ENCODE data around the gene GRID1. TPM values are rescaled to one million over a fixed set of nuclear protein-coding genes. Genes with fewer than 3 reads are reported as not detected.
A peak's percentile ranks its signal among the peaks of the same experiment; 100 is the strongest.

GRID1 gene
- total and polyA plus RNA-seq, 7 experiments from 2014 or later: not detected

GRCh38 chr10:86287110-86287793 is 79.3 kb downstream of the GRID1 start:
- intact Hi-C loops (cut with micrococcal nuclease): no loop called here
- Histone ChIP-seq H3K4me1 (ENCODE audit: control insufficient read depth in 2 of 2, insufficient read depth in 2 of 2, low read length in 2 of 2) (no peaks in the 10 kb centered on the region), H3K27me3 (ENCODE audit: control insufficient read depth in 2 of 2, insufficient read depth in 2 of 2, low read length in 2 of 2) (no peaks in the 10 kb centered on the region), H3K9me3 (ENCODE audit: control insufficient read depth in 2 of 3, low read length in 3 of 3) (no peaks in the 10 kb centered on the region), H3K4me3 (ENCODE audit: low read length) (no peak overlapping the region), H3K27ac (ENCODE audit: low read depth, low read length) (no peak overlapping the region), H3K36me3 (ENCODE audit: control insufficient read depth in 2 of 3, insufficient read depth in 3 of 3, low read length in 3 of 3) (no peaks in the 10 kb centered on the region)
- CTCF ChIA-PET: no interaction called here
- Mint-ChIP-seq H3K27me3 (peaks cover 0 to 34% (median 10%) of the 10 kb centered on the region in 5 donors), H3K4me1 (peaks cover 0 to 1% (median 0%) of the 10 kb centered on the region in 7 donors), H3K27ac (no peak overlapping the region), H3K36me3 (no peaks in the 10 kb centered on the region), H3K9me3 (peaks cover 0 to 4% (median 0%) of the 10 kb centered on the region in 11 donors), H3K4me3 (peak overlapping the region in 1 of 10 donors; percentile 42)
- no peak for DNase-seq
- POLR2A ChIA-PET: no interaction called here
- ATAC-seq: no peak

- Mint-ChIP-seq H3K9me3 (peaks cover 0 to 4% (median 0%) of the 10 kb centered on the region in 11 donors), H3K27me3 (peaks cover 0 to 34% (median 10%) of the 10 kb centered on the region in 5 donors), H3K36me3 (no peaks in the 10 kb centered on the region), H3K4me3 (peak overlapping the region in 1 of 10 donors; percentile 42), H3K4me1 (peaks cover 0 to 1% (median 0%) of the 10 kb centered on the region in 7 donors), H3K27ac (no peak overlapping the region)
- H3K4me1 ChIP-seq (ENCODE audit: control insufficient read depth in 2 of 2, insufficient read depth in 2 of 2, low read length in 2 of 2): no peaks in the 10 kb centered on the region
- ChIA-PET CTCF (no interaction called here), POLR2A (no interaction called here)
- no peaks in the 10 kb centered on the region for H3K36me3 ChIP-seq (ENCODE audit: control insufficient read depth in 2 of 3, insufficient read depth in 3 of 3, low read length in 3 of 3)
- ATAC-seq: no peak
- H3K4me3 ChIP-seq (ENCODE audit: low read length): no peak overlapping the region
- no peaks in the 10 kb centered on the region for H3K27me3 ChIP-seq (ENCODE audit: control insufficient read depth in 2 of 2, insufficient read depth in 2 of 2, low read length in 2 of 2)
- no peak overlapping the region for H3K27ac ChIP-seq (ENCODE audit: low read depth, low read length)
- peak in 1 of 9 donors; percentile 13 for DNase-seq
- intact Hi-C loops (cut with micrococcal nuclease): no loop called here
- no peaks in the 10 kb centered on the region for H3K9me3 ChIP-seq (ENCODE audit: control insufficient read depth in 2 of 3, low read length in 3 of 3)
Observed at GRCh38 chr10:86286236-86287109, 80.1 kb downstream of the GRID1 start.

GRCh38 chr10:86285136-86285790 is 81.3 kb downstream of the GRID1 start:
- H3K4me1 Mint-ChIP-seq: peaks cover 0 to 1% (median 0%) of the 10 kb centered on the region in 7 donors
- H3K9me3 Mint-ChIP-seq: peaks cover 0 to 13% (median 0%) of the 10 kb centered on the region in 11 donors
- POLR2A ChIA-PET: no interaction called here
- no peak overlapping the region for H3K4me3 ChIP-seq (ENCODE audit: low read length)
- CTCF ChIA-PET: no interaction called here
- H3K27me3 Mint-ChIP-seq: peaks cover 3 to 39% (median 10%) of the 10 kb centered on the region in 5 donors
- H3K27ac ChIP-seq (ENCODE audit: low read depth, low read length): no peak overlapping the region
- no peak overlapping the region for H3K27ac Mint-ChIP-seq
- H3K36me3 Mint-ChIP-seq: no peaks in the 10 kb centered on the region
- intact Hi-C loops (cut with micrococcal nuclease): no loop called here
- peak in 1 of 9 donors; percentile 12 for DNase-seq
- H3K9me3 ChIP-seq (ENCODE audit: control insufficient read depth in 2 of 3, low read length in 3 of 3): no peaks in the 10 kb centered on the region
- H3K36me3 ChIP-seq (ENCODE audit: control insufficient read depth in 2 of 3, insufficient read depth in 3 of 3, low read length in 3 of 3): no peaks in the 10 kb centered on the region
- no peaks in the 10 kb centered on the region for H3K27me3 ChIP-seq (ENCODE audit: control insufficient read depth in 2 of 2, insufficient read depth in 2 of 2, low read length in 2 of 2)
- no peak for ATAC-seq
- H3K4me1 ChIP-seq (ENCODE audit: control insufficient read depth in 2 of 2, insufficient read depth in 2 of 2, low read length in 2 of 2): no peaks in the 10 kb centered on the region
- H3K4me3 Mint-ChIP-seq: no peak overlapping the region

- H3K4me1 Mint-ChIP-seq: peaks cover 0 to 1% (median 0%) of the 10 kb centered on the region in 7 donors
- ATAC-seq: no peak
Observed at GRCh38 chr10:86284355-86285105, 82.1 kb downstream of the GRID1 start.

GRCh38 chr10:86283466-86284287 is 82.9 kb downstream of the GRID1 start:
- H3K27ac Mint-ChIP-seq: no peak overlapping the region
- no peak for DNase-seq
- H3K36me3 Mint-ChIP-seq: no peaks in the 10 kb centered on the region
- peaks cover 0 to 25% (median under 1%) of the 10 kb centered on the region in 11 donors for H3K9me3 Mint-ChIP-seq
- ChIA-PET POLR2A (no interaction called here), CTCF (no interaction called here)
- H3K4me3 Mint-ChIP-seq: no peak overlapping the region
- Histone ChIP-seq H3K4me3 (ENCODE audit: low read length) (no peak overlapping the region), H3K36me3 (ENCODE audit: control insufficient read depth in 2 of 3, insufficient read depth in 3 of 3, low read length in 3 of 3) (no peaks in the 10 kb centered on the region), H3K27me3 (ENCODE audit: control insufficient read depth in 2 of 2, insufficient read depth in 2 of 2, low read length in 2 of 2) (no peaks in the 10 kb centered on the region), H3K9me3 (ENCODE audit: control insufficient read depth in 2 of 3, low read length in 3 of 3) (no peaks in the 10 kb centered on the region), H3K4me1 (ENCODE audit: control insufficient read depth in 2 of 2, insufficient read depth in 2 of 2, low read length in 2 of 2) (no peaks in the 10 kb centered on the region), H3K27ac (ENCODE audit: low read depth, low read length) (no peak overlapping the region)
- peak; percentile 19 for ATAC-seq
- peaks cover 3 to 30% (median 7%) of the 10 kb centered on the region in 5 donors for H3K27me3 Mint-ChIP-seq
- peaks cover 0 to 1% (median 0%) of the 10 kb centered on the region in 7 donors for H3K4me1 Mint-ChIP-seq
- intact Hi-C loops (cut with micrococcal nuclease): no loop called here

More at GRCh38 chr10:86284355-86285105, 82.1 kb downstream of the GRID1 start:
- peaks cover 3 to 36% (median 10%) of the 10 kb centered on the region in 5 donors for H3K27me3 Mint-ChIP-seq
- intact Hi-C loops (cut with micrococcal nuclease): no loop called here
- Histone ChIP-seq H3K27ac (ENCODE audit: low read depth, low read length) (no peak overlapping the region), H3K9me3 (ENCODE audit: control insufficient read depth in 2 of 3, low read length in 3 of 3) (no peaks in the 10 kb centered on the region), H3K4me3 (ENCODE audit: low read length) (no peak overlapping the region), H3K4me1 (ENCODE audit: control insufficient read depth in 2 of 2, insufficient read depth in 2 of 2, low read length in 2 of 2) (no peaks in the 10 kb centered on the region), H3K27me3 (ENCODE audit: control insufficient read depth in 2 of 2, insufficient read depth in 2 of 2, low read length in 2 of 2) (no peaks in the 10 kb centered on the region), H3K36me3 (ENCODE audit: control insufficient read depth in 2 of 3, insufficient read depth in 3 of 3, low read length in 3 of 3) (no peaks in the 10 kb centered on the region)
- peaks cover 0 to 18% (median 0%) of the 10 kb centered on the region in 11 donors for H3K9me3 Mint-ChIP-seq
- ChIA-PET POLR2A (no interaction called here), CTCF (no interaction called here)
- H3K4me3 Mint-ChIP-seq: no peak overlapping the region
- DNase-seq: peak in 1 of 9 donors; percentile 6
- H3K27ac Mint-ChIP-seq: no peak overlapping the region
- no peaks in the 10 kb centered on the region for H3K36me3 Mint-ChIP-seq
